Fibroblast of lung (primary cell): ENCODE data around the gene BPHL. TPM values are rescaled to one million over a fixed set of nuclear protein-coding genes. Genes with fewer than 3 reads are reported as not detected.

Experiments
- DNase-seq, 2 donors: peaks; one replicate each; pipeline versions ENCODE4 v3.0.0 to v3.0.0-alpha.2; 2010; ENCODE audit warnings: low read depth in 2 of 2
- H2AFZ ChIP-seq: 2 replicates; pipeline ENCODE4 v1.5.1; 2012; ENCODE audit warnings: low read length, control low read depth, inconsistent platforms
- H3K27ac ChIP-seq: 2 replicates; pipeline ENCODE4 v1.5.1; 2011; ENCODE audit warnings: low read length, control low read depth; ENCODE audit not compliant: insufficient read depth
- H3K27me3 ChIP-seq: 2 replicates; pipeline ENCODE4 v1.5.1; 2011; ENCODE audit warnings: mild to moderate bottlenecking, low read length; ENCODE audit not compliant: control insufficient read depth, insufficient read depth
- H3K36me3 ChIP-seq: 2 replicates; pipeline ENCODE4 v1.5.1; 2011; ENCODE audit warnings: low read length; ENCODE audit not compliant: control insufficient read depth, insufficient read depth
- H3K4me1 ChIP-seq: 2 replicates; pipeline ENCODE4 v1.5.1; 2011; ENCODE audit warnings: low read length; ENCODE audit not compliant: control insufficient read depth, insufficient read depth; ENCODE audit errors: extremely low read depth
- H3K4me2 ChIP-seq: 2 replicates; pipeline ENCODE4 v1.5.1; 2011; ENCODE audit warnings: low read length, control low read depth; ENCODE audit not compliant: insufficient read depth; ENCODE audit errors: extremely low read depth
- H3K4me3 ChIP-seq, 4 experiments: fragments of 200-600 bp in 1 of 4; sonication (generic) in 1 of 4; replicated peaks in 1 of 4; 2 replicates each; pipeline ENCODE4 v1.5.1; 2011 to 2016; ENCODE audit warnings: low read length in 4 of 4, low read depth in 3 of 4, mild to moderate bottlenecking in 3 of 4, control low read depth in 2 of 4, inconsistent platforms in 1 of 4, mixed read lengths in 1 of 4; ENCODE audit not compliant: insufficient read depth in 1 of 4; ENCODE audit errors: control extremely low read depth in 1 of 4
- H3K79me2 ChIP-seq: 2 replicates; pipeline ENCODE4 v1.5.1; 2012; ENCODE audit warnings: mild to moderate bottlenecking, low read length, inconsistent platforms; ENCODE audit not compliant: control insufficient read depth, insufficient read depth
- H3K9ac ChIP-seq: 2 replicates; pipeline ENCODE4 v1.5.1; 2011; ENCODE audit warnings: mild to moderate bottlenecking, low read length, control low read depth; ENCODE audit not compliant: insufficient read depth
- H3K9me3 ChIP-seq: 2 replicates; pipeline ENCODE4 v1.5.1; 2012; ENCODE audit warnings: low read depth, low read length; ENCODE audit not compliant: control insufficient read depth, insufficient read depth
- H4K20me1 ChIP-seq: 2 replicates; pipeline ENCODE4 v1.5.1; 2011; ENCODE audit warnings: low read length; ENCODE audit not compliant: control insufficient read depth, insufficient read depth; ENCODE audit errors: extremely low read depth
- CTCF ChIP-seq, 2 donors: IDR thresholded peaks in 1 of 2; conservative IDR thresholded peaks in 1 of 2; 1 replicate in 1 of 2; 2 replicates in 1 of 2; pipeline ENCODE4 v1.5.1; 2011 to 2012; ENCODE audit warnings: low read length in 2 of 2, control low read depth in 1 of 2, inconsistent platforms in 1 of 2, low read depth in 1 of 2, mild to moderate bottlenecking in 1 of 2
- EZH2 ChIP-seq: IDR thresholded peaks from 2 replicates; pipeline ENCODE4 v1.5.1; 2012; ENCODE audit warnings: low read length, control low read depth, mild to moderate bottlenecking; ENCODE audit errors: missing control alignments
- polyA plus RNA-seq, 2 donors: library from polyadenylated mRNA; depleted of rRNA in 1 of 2; stranded (reverse) in 1 of 2; unstranded in 1 of 2; fragments of >200 nt; gene quantifications; 2 replicates each; pipeline ENCODE4 v1.2.1, GENCODE V29; 2011 to 2012; ENCODE audit warnings: missing spikeins in 1 of 2
- total RNA-seq: library from RNA; depleted of rRNA; stranded (reverse); fragments of >200 nt; gene quantifications from 2 replicates; pipeline ENCODE4 v1.2.1, GENCODE V29; 2014

Gene BPHL
- total and polyA plus RNA-seq, 2 donors (not counting 1 experiment from before 2014, with no cell fraction given), result 16.6 to 20.6 TPM

GRCh38 chr6:3124667-3125066 is 6.2 kb downstream of the BPHL start:
- Histone ChIP-seq H3K27me3 (no peaks in the 10 kb centered on the region), H3K9ac (no peak overlapping the region), H3K27ac (no peak overlapping the region), H3K79me2 (no peaks in the 10 kb centered on the region), H3K9me3 (no peaks in the 10 kb centered on the region), H4K20me1 (no peaks in the 10 kb centered on the region), H3K36me3 (no peaks in the 10 kb centered on the region), H3K4me3 (no peak overlapping the region), H3K4me2 (no peak overlapping the region), H2AFZ (no peak overlapping the region), H3K4me1 (no peaks in the 10 kb centered on the region)
- DNase-seq, result no peak
- TF ChIP-seq EZH2, result no peak
- TF ChIP-seq CTCF (conservative IDR thresholded peaks at IDR 0.05 in 1 of 2, IDR thresholded peaks at IDR 0.05 in 1 of 2; ENCODE audit: low read depth in 1 of 2, low read length in 2 of 2), result no peak

DNA sequence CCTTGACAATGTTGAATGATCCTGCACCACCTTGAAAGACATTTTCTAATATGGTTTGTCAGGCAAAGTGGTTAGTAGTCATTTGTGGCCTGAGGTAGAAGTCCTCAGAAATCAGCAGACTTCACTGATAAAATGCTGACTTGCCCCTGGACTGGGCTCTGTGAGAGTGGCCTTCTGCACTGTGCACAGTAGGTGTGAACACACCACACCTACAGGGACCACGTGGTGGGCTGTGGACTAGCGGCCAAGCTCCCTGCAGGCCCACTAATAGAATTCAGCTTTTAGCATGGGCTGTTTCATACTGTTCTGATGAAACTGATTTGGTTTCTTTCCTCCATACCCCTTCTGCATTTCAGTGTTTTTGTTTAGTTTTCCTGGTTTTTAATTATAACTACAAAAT is 7.3 kb downstream of the BPHL start:
- H3K9ac ChIP-seq, result no peak overlapping the region
- H3K79me2 ChIP-seq, result no peaks in the 10 kb centered on the region
- no peaks in the 10 kb centered on the region for H3K27me3 ChIP-seq
- no peak overlapping the region for H3K27ac ChIP-seq
- peaks cover 3% of the 10 kb centered on the region for H3K36me3 ChIP-seq
- H3K9me3 ChIP-seq, result no peaks in the 10 kb centered on the region
- H3K4me2 ChIP-seq, result no peak overlapping the region
- TF ChIP-seq EZH2, result no peak
- TF ChIP-seq CTCF (conservative IDR thresholded peaks at IDR 0.05 in 1 of 2, IDR thresholded peaks at IDR 0.05 in 1 of 2; ENCODE audit: low read depth in 1 of 2, low read length in 2 of 2), result no peak
- H3K4me3 ChIP-seq, result no peak overlapping the region
- H2AFZ ChIP-seq, result no peak overlapping the region
- no peak for DNase-seq
- H3K4me1 ChIP-seq, result no peaks in the 10 kb centered on the region
- no peaks in the 10 kb centered on the region for H4K20me1 ChIP-seq

GRCh38 chr6:3128356-3129108 is 10.0 kb downstream of the BPHL start:
- no peaks in the 10 kb centered on the region for H3K4me1 ChIP-seq
- no peaks in the 10 kb centered on the region for H3K9me3 ChIP-seq
- peaks cover 3% of the 10 kb centered on the region for H3K36me3 ChIP-seq
- H4K20me1 ChIP-seq, result no peaks in the 10 kb centered on the region
- H3K27ac ChIP-seq, result no peak overlapping the region
- H2AFZ ChIP-seq, result no peak overlapping the region
- H3K79me2 ChIP-seq, result no peaks in the 10 kb centered on the region
- H3K9ac ChIP-seq, result no peak overlapping the region
- no peak for TF ChIP-seq CTCF (conservative IDR thresholded peaks at IDR 0.05 in 1 of 2, IDR thresholded peaks at IDR 0.05 in 1 of 2; ENCODE audit: low read depth in 1 of 2, low read length in 2 of 2)
- TF ChIP-seq EZH2, result no peak
- H3K27me3 ChIP-seq, result no peaks in the 10 kb centered on the region
- H3K4me3 ChIP-seq, result no peak overlapping the region
- H3K4me2 ChIP-seq, result no peak overlapping the region
- DNase-seq, result no peak
